ENCODE measurements around the gene KCTD18.

DNA sequence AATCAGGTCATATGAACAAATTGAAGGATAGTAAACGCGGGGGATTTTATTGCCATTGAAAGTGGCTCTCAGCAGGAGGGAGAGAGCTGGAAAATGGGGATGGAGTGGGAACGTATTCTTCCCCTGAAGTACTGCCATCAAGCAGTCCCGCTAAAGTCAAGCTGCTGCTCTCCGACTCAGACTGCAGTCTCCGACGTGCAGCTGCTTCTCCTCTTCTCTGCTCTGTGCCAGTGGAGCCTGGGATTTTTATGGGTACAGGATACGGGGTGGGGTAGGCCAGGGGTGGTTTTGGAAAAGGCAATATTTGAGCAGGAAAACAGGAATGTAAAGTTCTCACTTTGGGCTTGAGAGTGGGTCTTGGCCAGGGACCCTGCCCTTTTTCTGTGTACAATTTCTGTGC, 33.0 kb downstream of the KCTD18 start:
- TF ChIP-seq POLR2A (IDR thresholded peaks at IDR 0.05; ENCODE audit: low read depth, low read length) (no peak), TAF1 (IDR thresholded peaks at IDR 0.05; ENCODE audit: borderline replicate concordance, low read depth, low read length) (no peak), POLR2AphosphoS5 (IDR thresholded peaks at IDR 0.05; ENCODE audit: low read depth, low read length) (no peak)

Data from GM12892 (cell line).